Uterus (tissue), 4 donors: Measurements from ENCODE around the gene NUTM2E. TPM values are rescaled to one million over a fixed set of nuclear protein-coding genes. Genes with fewer than 3 reads are reported as not detected.
"Not testable (repeated sequence)": the region's sequence is repeated elsewhere in the genome, so short reads cannot be mapped to it uniquely, and the experiment has no call there.

ENCODE experiments used
- DNase-seq, 2 donors: peaks; one replicate each; pipeline ENCODE4 v3.0.0-alpha.2; 2019 to 2020
- H3K27ac ChIP-seq, 2 donors: fragments of 200-600 bp; sonication (generic); 1 replicate in 1 of 2; 2 replicates in 1 of 2; pipeline ENCODE4 v1.5.1; 2016 to 2018
- H3K27me3 ChIP-seq, 2 donors: fragments of 200-600 bp; sonication (generic); one replicate each; pipeline ENCODE4 v1.5.1; 2018 to 2019; ENCODE audit warnings: control low read depth in 1 of 2
- H3K36me3 ChIP-seq, 2 donors: fragments of 200-600 bp; sonication (generic); one replicate each; pipeline ENCODE4 v1.5.1; 2019; ENCODE audit warnings: control low read depth in 1 of 2
- H3K4me1 ChIP-seq, 2 donors: fragments of 200-600 bp; sonication (generic); one replicate each; pipeline ENCODE4 v1.5.1; 2018 to 2019; ENCODE audit warnings: control low read depth in 1 of 2
- H3K4me3 ChIP-seq, 2 donors: fragments of 200-600 bp; sonication (generic); 1 replicate in 1 of 2; 2 replicates in 1 of 2; pipeline ENCODE4 v1.5.1; 2018 to 2019; ENCODE audit warnings: mild to moderate bottlenecking in 1 of 2
- H3K9me3 ChIP-seq, 2 donors: fragments of 200-600 bp; sonication (generic); one replicate each; pipeline ENCODE4 v1.5.1; 2019; ENCODE audit warnings: control low read depth in 1 of 2
- CTCF ChIP-seq, 4 experiments: fragments of 200-600 bp in 2 of 4; fragments of 450-650 bp in 2 of 4; sonication (generic) in 2 of 4; IDR thresholded peaks; one replicate each; pipeline ENCODE4 v1.5.1; 2016 to 2019; ENCODE audit warnings: antibody characterized with exemption in 4 of 4, mild to moderate bottlenecking in 2 of 4, moderate library complexity in 1 of 4
- POLR2A ChIP-seq, 2 donors: fragments of 450-650 bp; IDR thresholded peaks; one replicate each; pipeline ENCODE4 v1.6.1; 2016; ENCODE audit warnings: antibody characterized with exemption in 2 of 2, mild to moderate bottlenecking in 1 of 2, moderate library complexity in 1 of 2
- intact Hi-C: fragments of 100-400 bp; cut with DNase I; formaldehyde crosslinking; loops from one replicate; pipeline ENCODE4 v1.15.1; 2023; ENCODE audit warnings: low total_unique reads
- total RNA-seq, 4 donors: library from RNA; depleted of rRNA in 3 of 4; stranded (reverse); fragments of >200 nt in 3 of 4; gene quantifications; one replicate each; pipeline versions ENCODE4 v1.1.0 to v1.2.4, GENCODE V29; 2014 to 2023
- donor health status: DM: yes; HTN: yes; CAD: no.

NUTM2E gene
- total RNA-seq: under 1 TPM in 1 of 4 donors, not detected in 3; 0.48 TPM

GRCh38 chr10:79826496-79827215 lies at the start of gene NUTM2E:
TSS of gene NUTM2E (plus strand) at chr10:79826739. CDS start at chr10:79841741, 15,002 bp downstream.
- peak in 1 of 2 donors; percentile 56 for TF ChIP-seq POLR2A (IDR thresholded peaks at IDR 0.05)
- H3K36me3 ChIP-seq, H3K4me1 ChIP-seq, intact Hi-C loops, H3K27me3 ChIP-seq, H3K9me3 ChIP-seq: not testable (repeated sequence)
- H3K27ac ChIP-seq: peak within 1 kb of the TSS; percentile 83 to 95
- H3K4me3 ChIP-seq: peak within 1 kb of the TSS; percentile 35 to 61
- peak; percentile 83 to 85 for DNase-seq

- H3K9me3 ChIP-seq, H3K36me3 ChIP-seq, H3K27ac ChIP-seq, H3K27me3 ChIP-seq, intact Hi-C loops, DNase-seq, H3K4me1 ChIP-seq, H3K4me3 ChIP-seq: not testable (repeated sequence)
These were observed 48.5 kb upstream of the NUTM2E start for GRCh38 chr10:79777997-79778396.

- peak; percentile 69 to 73 for DNase-seq
- H3K4me3 ChIP-seq, H3K9me3 ChIP-seq, H3K27ac ChIP-seq, H3K36me3 ChIP-seq, H3K27me3 ChIP-seq, H3K4me1 ChIP-seq, intact Hi-C loops: not testable (repeated sequence)
- peak in 3 of 4 experiments; percentile 39 to 58 (median 44) for TF ChIP-seq CTCF (IDR thresholded peaks at IDR 0.05)
These were observed 47.1 kb upstream of the NUTM2E start for GRCh38 chr10:79779310-79779938.

- H3K36me3 ChIP-seq, H3K4me1 ChIP-seq, H3K9me3 ChIP-seq, H3K27me3 ChIP-seq, H3K27ac ChIP-seq, DNase-seq, H3K4me3 ChIP-seq, intact Hi-C loops: not testable (repeated sequence)
These were observed 46.5 kb upstream of the NUTM2E start for GRCh38 chr10:79779992-79780391.

GRCh38 chr10:79781584-79781983 lies 45.0 kb upstream of the NUTM2E start:
- H3K36me3 ChIP-seq, H3K4me1 ChIP-seq, H3K27ac ChIP-seq, H3K4me3 ChIP-seq, H3K27me3 ChIP-seq, intact Hi-C loops, DNase-seq, H3K9me3 ChIP-seq: not testable (repeated sequence)

- H3K4me1 ChIP-seq, H3K4me3 ChIP-seq, H3K36me3 ChIP-seq, H3K9me3 ChIP-seq, DNase-seq, H3K27ac ChIP-seq, intact Hi-C loops, H3K27me3 ChIP-seq: not testable (repeated sequence)
These were observed 39.0 kb upstream of the NUTM2E start for GRCh38 chr10:79787455-79787952.

- H3K27me3 ChIP-seq, intact Hi-C loops, DNase-seq, H3K9me3 ChIP-seq, H3K4me1 ChIP-seq, H3K4me3 ChIP-seq, H3K27ac ChIP-seq, H3K36me3 ChIP-seq: not testable (repeated sequence)
These were observed 37.2 kb upstream of the NUTM2E start for GRCh38 chr10:79789351-79789750.

- intact Hi-C loops, H3K9me3 ChIP-seq, H3K36me3 ChIP-seq: not testable (repeated sequence)
These were observed 34.5 kb upstream of the NUTM2E start for GRCh38 chr10:79791906-79792517.

GRCh38 chr10:79799337-79799736 lies 27.2 kb upstream of the NUTM2E start:
- DNase-seq, H3K4me3 ChIP-seq, H3K36me3 ChIP-seq, H3K9me3 ChIP-seq, H3K27me3 ChIP-seq, H3K4me1 ChIP-seq, H3K27ac ChIP-seq, intact Hi-C loops: not testable (repeated sequence)

More at GRCh38 chr10:79791906-79792517, 34.5 kb upstream of the NUTM2E start:
- not testable (repeated sequence) for H3K27me3 ChIP-seq, H3K27ac ChIP-seq, H3K4me1 ChIP-seq, DNase-seq, H3K4me3 ChIP-seq

- H3K27me3 ChIP-seq, H3K36me3 ChIP-seq, DNase-seq, H3K27ac ChIP-seq, H3K9me3 ChIP-seq, intact Hi-C loops, H3K4me1 ChIP-seq, H3K4me3 ChIP-seq: not testable (repeated sequence)
These were observed 20.7 kb upstream of the NUTM2E start for GRCh38 chr10:79805857-79806256.

- DNase-seq, H3K9me3 ChIP-seq, H3K4me3 ChIP-seq, H3K27ac ChIP-seq, H3K27me3 ChIP-seq, H3K36me3 ChIP-seq, intact Hi-C loops, H3K4me1 ChIP-seq: not testable (repeated sequence)
These were observed 14.6 kb upstream of the NUTM2E start for GRCh38 chr10:79811895-79812294.

GRCh38 chr10:79816290-79816689 lies 10.2 kb upstream of the NUTM2E start:
- H3K4me1 ChIP-seq, H3K27ac ChIP-seq, H3K27me3 ChIP-seq, H3K4me3 ChIP-seq, H3K9me3 ChIP-seq, H3K36me3 ChIP-seq, intact Hi-C loops, DNase-seq: not testable (repeated sequence)
